IPS-18a (cell line): Measurements from ENCODE around the gene MED25.

Experiments
- H3K27ac ChIP-seq: one replicate; pipeline ENCODE4 v1.5.1; 2013; ENCODE audit warnings: low read length
- H3K27me3 ChIP-seq: one replicate; pipeline ENCODE4 v1.6.1; 2013; ENCODE audit warnings: mild to moderate bottlenecking, low read length; ENCODE audit not compliant: control insufficient read depth, insufficient read depth
- H3K36me3 ChIP-seq: one replicate; pipeline ENCODE4 v1.6.1; 2013; ENCODE audit warnings: low read depth, low read length; ENCODE audit not compliant: control insufficient read depth
- H3K4me1 ChIP-seq: one replicate; pipeline ENCODE4 v1.6.1; 2013; ENCODE audit warnings: low read depth, low read length; ENCODE audit not compliant: control insufficient read depth
- H3K4me3 ChIP-seq: one replicate; pipeline ENCODE4 v1.5.1; 2013; ENCODE audit warnings: low read length
- H3K9ac ChIP-seq: one replicate; pipeline ENCODE4 v1.6.1; 2013; ENCODE audit warnings: mild to moderate bottlenecking, low read length, moderate library complexity
- H3K9me3 ChIP-seq: one replicate; pipeline ENCODE4 v1.6.1; 2013; ENCODE audit warnings: low read depth, low read length; ENCODE audit not compliant: control insufficient read depth

Gene MED25

DNA sequence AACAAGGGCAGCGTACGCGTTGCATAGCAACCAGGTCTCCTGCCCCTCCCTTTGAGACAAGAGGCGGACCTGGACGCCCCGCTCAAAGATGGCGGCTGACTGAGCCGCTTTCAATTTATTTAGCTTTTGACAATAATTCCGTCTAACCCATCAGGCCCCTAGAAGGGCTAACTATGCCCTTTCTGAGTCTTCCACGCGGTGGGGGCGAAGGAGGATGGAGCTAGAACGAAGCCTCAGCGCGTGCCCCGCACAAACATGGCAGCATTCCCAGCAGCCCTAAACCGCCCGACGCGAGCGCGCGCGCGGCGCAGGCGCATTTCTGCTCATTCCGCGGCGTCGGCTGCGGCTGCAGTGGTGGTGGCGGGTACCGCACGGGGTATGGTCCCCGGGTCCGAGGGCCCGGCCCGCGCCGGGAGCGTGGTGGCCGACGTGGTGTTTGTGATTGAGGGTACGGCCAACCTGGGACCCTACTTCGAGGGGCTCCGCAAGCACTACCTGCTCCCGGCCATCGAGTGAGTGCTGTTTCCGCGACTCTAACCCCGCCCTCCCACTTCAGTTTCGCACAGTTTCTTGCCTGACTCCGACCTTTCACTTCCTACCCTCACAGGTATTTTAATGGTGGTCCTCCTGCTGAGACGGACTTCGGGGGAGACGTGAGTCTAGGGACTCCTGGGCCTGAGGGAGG is at the start of gene MED25:
Gene MED25, plus strand, starts transcription at position 326 of the 685 bp plus-strand sequence. Its CDS starts 53 bp downstream, at position 379.
- peak within 1 kb of the TSS; percentile 90 for H3K27ac ChIP-seq
- peaks cover 12% of the 10 kb centered on the region for H3K4me1 ChIP-seq
- peak within 1 kb of the TSS; percentile 93 for H3K9ac ChIP-seq
- H3K4me3 ChIP-seq: peak within 1 kb of the TSS; percentile 94
- H3K27me3 ChIP-seq: no peaks in the 10 kb centered on the region
- H3K9me3 ChIP-seq: no peaks in the 10 kb centered on the region
- peaks cover 7% of the 10 kb centered on the region for H3K36me3 ChIP-seq

DNA sequence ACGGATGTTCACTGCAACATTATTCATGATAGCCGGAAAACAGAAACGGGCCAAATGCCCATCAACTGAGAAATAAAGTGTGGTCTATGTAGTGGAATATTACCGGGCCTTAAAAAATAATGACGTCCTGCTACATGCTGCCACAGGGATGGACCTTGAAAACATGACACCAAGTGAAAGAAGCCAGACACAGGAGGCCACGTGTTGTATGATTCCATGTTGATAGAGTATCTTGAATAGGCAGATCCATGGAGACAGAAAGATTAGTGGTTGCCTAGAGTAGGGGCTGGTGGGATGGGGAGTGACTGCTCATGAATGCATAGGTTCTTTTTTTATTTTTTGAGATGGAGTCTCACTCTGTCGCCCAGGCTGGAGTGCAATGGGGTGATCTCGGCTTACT is 47.6 kb upstream of the MED25 start:
- no peak overlapping the region for H3K27ac ChIP-seq
- no peaks in the 10 kb centered on the region for H3K4me1 ChIP-seq
- no peaks in the 10 kb centered on the region for H3K36me3 ChIP-seq
- no peaks in the 10 kb centered on the region for H3K27me3 ChIP-seq
- H3K9me3 ChIP-seq: no peaks in the 10 kb centered on the region
- no peak overlapping the region for H3K9ac ChIP-seq
- H3K4me3 ChIP-seq: no peak overlapping the region

DNA sequence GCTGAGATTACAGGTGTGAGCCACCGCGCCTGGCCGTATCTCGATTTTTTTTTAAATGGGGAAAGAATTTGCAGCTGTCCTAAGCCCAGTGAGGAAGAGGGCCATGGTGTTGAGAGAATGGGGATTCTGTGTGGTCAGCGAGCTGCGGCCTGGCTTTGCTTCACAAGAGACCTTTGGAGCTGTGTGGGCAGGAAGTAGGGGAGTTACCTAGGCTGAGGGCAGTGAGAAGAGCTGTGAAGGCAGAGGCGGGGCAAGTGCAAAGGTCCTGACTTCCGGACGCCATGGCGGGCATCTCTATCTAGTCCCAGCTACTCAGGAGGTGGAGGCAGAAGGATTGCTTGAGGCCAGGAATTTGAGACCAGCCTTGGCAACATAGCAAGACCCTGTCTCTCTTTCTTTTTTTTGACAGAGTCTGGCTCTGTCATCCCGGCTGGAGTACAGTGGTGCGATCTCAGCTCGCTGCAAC is 46.4 kb upstream of the MED25 start:
- Histone ChIP-seq H3K9me3 (no peaks in the 10 kb centered on the region), H3K9ac (no peak overlapping the region), H3K36me3 (no peaks in the 10 kb centered on the region), H3K4me1 (no peaks in the 10 kb centered on the region), H3K27ac (no peak overlapping the region), H3K27me3 (no peaks in the 10 kb centered on the region), H3K4me3 (no peak overlapping the region)

DNA sequence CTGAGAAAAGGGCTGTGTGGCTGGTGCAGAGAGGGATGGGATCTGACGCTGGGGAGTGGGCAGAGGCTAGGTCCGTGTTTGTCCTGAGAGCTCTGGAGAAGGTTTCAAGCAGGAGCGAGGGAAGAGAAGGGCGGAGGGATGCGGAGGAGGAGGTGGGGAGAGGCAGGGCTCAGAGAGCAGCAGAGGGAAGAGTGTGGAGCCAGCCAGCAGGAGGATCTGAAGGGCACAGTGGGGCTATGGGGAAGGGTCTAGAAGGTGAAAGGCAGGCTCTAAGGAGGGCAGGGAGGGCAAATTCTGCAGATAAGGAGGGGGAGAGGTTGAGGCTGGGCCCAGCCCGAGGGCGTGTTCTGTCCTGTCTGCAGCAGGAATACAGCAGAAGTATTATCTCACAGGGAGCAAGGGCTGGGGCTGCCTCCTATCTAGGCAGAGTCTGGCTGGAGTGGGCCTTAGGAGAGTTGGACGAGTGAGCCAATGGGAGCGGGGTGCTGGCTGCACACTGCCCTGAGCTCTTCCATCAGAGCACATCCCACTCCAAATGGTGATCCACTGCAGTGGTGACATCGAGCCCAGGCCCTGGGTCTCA is 45.1 kb upstream of the MED25 start:
- no peak overlapping the region for H3K9ac ChIP-seq
- no peaks in the 10 kb centered on the region for H3K27me3 ChIP-seq
- H3K9me3 ChIP-seq: no peaks in the 10 kb centered on the region
- no peak overlapping the region for H3K27ac ChIP-seq
- no peaks in the 10 kb centered on the region for H3K36me3 ChIP-seq
- H3K4me3 ChIP-seq: no peak overlapping the region
- no peaks in the 10 kb centered on the region for H3K4me1 ChIP-seq

DNA sequence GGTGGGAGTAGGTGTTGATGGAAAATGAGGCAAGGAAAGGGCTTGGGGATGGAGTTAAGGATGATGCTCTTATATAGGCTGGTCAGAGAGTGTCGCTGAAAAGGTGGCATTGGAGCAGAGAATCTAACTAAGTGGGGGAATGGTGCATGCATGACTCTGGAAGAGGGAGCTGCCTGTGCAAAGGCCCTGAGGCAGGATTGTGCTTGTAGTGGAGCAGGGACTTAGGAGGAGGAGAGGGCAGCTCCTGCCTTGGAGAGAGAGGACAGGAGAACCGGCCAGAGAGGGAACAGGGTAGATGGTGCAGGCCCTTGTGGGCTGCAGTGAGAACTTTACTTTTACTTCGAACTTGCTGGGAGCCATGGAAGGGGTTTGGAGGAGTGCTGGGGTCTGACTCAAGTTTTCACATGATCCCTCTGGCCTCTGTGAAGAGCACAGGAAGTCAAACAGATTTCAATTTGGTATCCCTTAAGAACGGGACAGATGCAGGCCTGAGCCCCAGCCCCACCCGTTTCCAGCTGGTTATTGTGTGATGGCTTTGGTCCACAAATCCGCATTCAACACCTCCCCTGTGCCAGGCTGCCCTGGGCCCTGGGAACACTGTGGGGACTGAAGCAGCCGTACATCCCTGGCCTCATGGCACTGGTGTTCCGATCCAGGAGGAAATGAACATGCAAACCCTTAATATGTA is 44.3 kb upstream of the MED25 start:
- Histone ChIP-seq H3K27ac (no peak overlapping the region), H3K4me3 (no peak overlapping the region), H3K36me3 (no peaks in the 10 kb centered on the region), H3K4me1 (no peaks in the 10 kb centered on the region), H3K9ac (no peak overlapping the region), H3K9me3 (no peaks in the 10 kb centered on the region), H3K27me3 (no peaks in the 10 kb centered on the region)

DNA sequence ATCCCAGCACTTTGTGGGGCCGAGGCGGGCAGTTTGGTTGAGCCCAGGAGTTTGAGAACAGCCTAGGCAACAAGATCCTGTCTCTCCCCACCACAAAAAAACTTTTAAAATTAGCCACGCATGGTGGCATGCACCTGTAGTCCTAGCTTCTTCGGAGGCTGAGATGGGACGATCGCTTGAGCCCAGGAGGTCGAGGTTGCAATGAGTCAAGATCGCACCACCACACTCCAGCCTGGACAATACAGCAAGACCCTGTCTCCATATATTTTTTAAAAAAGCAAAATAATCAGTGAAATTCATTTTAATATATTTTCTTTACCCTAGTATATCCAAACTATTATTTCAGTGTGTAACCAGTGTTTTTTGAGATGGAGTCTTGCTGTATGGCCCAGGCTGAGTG is 43.1 kb upstream of the MED25 start:
- no peak overlapping the region for H3K9ac ChIP-seq
- no peaks in the 10 kb centered on the region for H3K36me3 ChIP-seq
- no peak overlapping the region for H3K4me3 ChIP-seq
- H3K27ac ChIP-seq: no peak overlapping the region
- H3K27me3 ChIP-seq: no peaks in the 10 kb centered on the region
- no peaks in the 10 kb centered on the region for H3K9me3 ChIP-seq
- no peaks in the 10 kb centered on the region for H3K4me1 ChIP-seq

DNA sequence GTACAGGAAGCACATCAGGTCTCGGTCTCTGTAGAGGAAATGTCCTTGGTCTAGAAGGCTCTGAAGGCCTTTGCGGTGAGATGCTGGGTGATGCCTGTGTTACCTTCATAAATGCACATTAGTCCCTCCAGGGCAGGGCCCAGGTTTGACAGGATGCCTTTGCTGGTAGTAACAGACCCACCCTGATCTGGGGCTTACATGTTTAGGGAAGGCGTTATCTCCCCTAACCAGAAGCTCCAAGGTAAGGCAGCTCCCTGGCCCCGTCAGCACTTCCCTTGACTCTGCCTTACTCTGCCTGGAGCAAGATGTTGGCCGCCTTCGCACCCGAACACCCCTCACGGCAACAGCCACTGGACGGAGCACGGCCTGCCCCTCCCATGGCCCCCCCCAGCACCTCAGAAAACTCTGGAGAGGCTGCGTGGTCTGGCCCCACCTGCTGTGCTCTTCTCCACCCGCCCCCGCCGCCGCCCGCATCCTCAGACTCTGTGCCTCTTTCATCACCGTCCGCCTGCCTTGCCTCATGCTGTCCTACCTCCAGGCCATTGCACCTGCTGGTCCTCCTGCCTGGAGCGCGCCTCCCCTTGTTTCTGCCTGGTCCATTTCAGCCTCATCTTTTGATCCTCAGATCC is 42.2 kb upstream of the MED25 start:
- no peak overlapping the region for H3K27ac ChIP-seq
- H3K4me3 ChIP-seq: no peak overlapping the region
- no peaks in the 10 kb centered on the region for H3K4me1 ChIP-seq
- no peaks in the 10 kb centered on the region for H3K36me3 ChIP-seq
- no peak overlapping the region for H3K9ac ChIP-seq
- H3K27me3 ChIP-seq: no peaks in the 10 kb centered on the region
- H3K9me3 ChIP-seq: no peaks in the 10 kb centered on the region

DNA sequence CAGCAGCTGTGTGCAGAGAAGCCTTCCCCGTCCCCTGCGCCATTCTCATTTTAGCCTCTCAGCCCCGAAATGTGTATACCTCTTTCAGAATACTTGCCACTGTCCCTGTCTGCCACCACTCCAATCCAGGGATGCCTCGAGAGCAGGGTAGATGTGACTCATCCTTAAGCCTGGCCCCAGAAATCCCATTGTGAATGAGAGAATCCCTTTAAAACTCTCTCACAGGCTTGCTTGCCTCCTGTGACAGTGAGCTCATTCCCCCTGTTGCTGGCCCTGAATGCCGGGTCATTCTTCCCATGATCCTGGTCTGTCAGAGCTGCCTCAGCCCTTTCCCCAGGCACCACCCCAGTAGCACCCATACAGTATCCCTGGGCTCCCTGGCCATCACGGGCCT is 41.7 kb upstream of the MED25 start:
- no peak overlapping the region for H3K9ac ChIP-seq
- H3K9me3 ChIP-seq: no peaks in the 10 kb centered on the region
- H3K36me3 ChIP-seq: no peaks in the 10 kb centered on the region

DNA sequence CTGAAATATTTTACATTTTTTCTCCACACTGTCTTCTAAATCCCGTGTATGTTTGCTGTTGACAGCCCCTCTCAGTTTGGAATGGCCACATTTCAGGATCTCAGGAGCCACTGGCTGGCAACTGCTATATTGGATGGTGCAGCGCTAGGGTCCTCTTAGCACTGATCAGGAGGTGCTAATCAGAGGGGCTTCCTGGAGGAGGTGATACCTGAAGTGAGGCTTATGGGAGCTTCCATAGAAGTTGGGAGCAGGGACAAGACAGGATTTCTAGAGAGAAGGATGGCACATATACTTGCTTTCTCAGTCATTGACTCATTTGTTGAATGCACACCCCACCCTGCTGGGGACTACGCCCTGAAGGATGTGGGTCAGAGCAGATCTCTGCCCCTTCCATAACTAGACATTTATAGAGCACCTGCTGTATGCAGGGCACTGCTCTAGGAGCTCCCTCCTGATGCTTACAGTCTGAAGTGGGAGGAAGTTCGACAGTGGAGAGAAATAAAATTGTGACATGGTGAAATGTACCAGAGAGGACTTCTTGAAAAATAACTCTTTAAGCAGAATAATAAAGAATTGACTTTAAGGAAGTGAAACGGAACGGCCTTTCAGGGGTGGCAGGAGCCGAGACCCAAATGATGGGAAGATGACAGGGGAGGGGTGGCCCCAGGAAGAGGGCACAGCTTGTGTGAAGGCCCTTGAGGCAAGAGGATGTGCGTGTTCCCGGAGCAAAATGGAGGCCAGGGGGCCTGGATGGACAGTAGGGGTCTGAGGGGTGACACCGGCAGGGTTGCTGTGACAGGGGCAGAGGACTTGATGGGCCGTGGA is 38.1 kb upstream of the MED25 start:
- Histone ChIP-seq H3K4me1 (no peaks in the 10 kb centered on the region), H3K27ac (no peak overlapping the region), H3K36me3 (peaks cover 16% of the 10 kb centered on the region), H3K9me3 (no peaks in the 10 kb centered on the region), H3K27me3 (no peaks in the 10 kb centered on the region), H3K4me3 (no peak overlapping the region), H3K9ac (no peak overlapping the region)

More for the DNA sequence above, 41.7 kb upstream of the MED25 start:
- Histone ChIP-seq H3K4me1 (no peaks in the 10 kb centered on the region), H3K27ac (no peak overlapping the region), H3K4me3 (no peak overlapping the region), H3K27me3 (no peaks in the 10 kb centered on the region)

DNA sequence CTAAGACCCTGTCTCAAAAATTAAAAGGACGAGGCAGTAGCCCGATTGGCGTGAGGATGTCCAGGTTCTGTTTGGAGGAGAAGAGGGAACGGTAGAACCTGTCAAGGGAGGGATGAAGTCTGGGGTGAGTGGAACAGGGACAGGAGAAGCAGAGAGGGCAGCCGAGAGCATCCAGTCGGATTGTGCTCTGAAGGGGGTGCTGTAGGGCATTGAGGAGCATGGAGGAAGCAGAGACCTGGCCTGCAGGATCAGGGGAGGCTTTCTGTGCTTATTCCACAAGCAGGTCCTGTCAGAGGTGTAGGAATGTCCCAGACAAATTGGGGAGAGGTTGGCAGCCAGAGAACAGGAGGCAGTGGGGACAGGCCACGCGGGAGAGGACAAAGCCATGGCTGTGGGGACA is 37.2 kb upstream of the MED25 start:
- Histone ChIP-seq H3K4me3 (no peak overlapping the region), H3K27me3 (no peaks in the 10 kb centered on the region), H3K9me3 (no peaks in the 10 kb centered on the region), H3K27ac (no peak overlapping the region), H3K9ac (no peak overlapping the region), H3K36me3 (peaks cover 16% of the 10 kb centered on the region), H3K4me1 (no peaks in the 10 kb centered on the region)

DNA sequence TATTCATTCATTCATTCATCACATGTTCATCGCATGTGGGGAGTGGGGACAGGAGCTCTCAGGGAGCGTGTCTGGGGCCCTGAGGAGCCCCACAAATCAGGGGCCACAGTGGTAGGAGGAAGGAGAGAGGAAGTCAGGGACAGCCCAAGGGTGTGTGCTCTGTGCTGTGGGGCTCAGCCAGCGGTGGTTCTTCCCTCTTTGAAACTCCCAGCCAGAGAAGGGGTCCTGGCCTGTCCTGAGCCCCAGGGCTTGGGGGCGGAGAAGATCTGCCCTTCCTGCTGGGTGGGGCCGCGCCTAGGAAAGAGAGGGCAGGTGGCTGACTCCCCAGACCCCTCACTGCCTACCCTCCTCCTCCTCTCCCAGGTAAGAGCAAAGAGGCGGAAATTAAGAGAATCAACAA is 36.7 kb upstream of the MED25 start:
- Histone ChIP-seq H3K9me3 (no peaks in the 10 kb centered on the region), H3K36me3 (peaks cover 16% of the 10 kb centered on the region), H3K9ac (no peak overlapping the region), H3K27me3 (no peaks in the 10 kb centered on the region), H3K4me3 (no peak overlapping the region), H3K27ac (no peak overlapping the region), H3K4me1 (no peaks in the 10 kb centered on the region)
